HG03103 (cell line): Measurements from ENCODE around the gene DAAM2.

Source experiments
- ATAC-seq: cut with Tn5 transposase; IDR thresholded peaks from one replicate; pipeline ENCODE4 v1.9.1; 2021; ENCODE audit warnings: low read depth; ENCODE audit not compliant: unreplicated experiment

Gene DAAM2

DNA sequence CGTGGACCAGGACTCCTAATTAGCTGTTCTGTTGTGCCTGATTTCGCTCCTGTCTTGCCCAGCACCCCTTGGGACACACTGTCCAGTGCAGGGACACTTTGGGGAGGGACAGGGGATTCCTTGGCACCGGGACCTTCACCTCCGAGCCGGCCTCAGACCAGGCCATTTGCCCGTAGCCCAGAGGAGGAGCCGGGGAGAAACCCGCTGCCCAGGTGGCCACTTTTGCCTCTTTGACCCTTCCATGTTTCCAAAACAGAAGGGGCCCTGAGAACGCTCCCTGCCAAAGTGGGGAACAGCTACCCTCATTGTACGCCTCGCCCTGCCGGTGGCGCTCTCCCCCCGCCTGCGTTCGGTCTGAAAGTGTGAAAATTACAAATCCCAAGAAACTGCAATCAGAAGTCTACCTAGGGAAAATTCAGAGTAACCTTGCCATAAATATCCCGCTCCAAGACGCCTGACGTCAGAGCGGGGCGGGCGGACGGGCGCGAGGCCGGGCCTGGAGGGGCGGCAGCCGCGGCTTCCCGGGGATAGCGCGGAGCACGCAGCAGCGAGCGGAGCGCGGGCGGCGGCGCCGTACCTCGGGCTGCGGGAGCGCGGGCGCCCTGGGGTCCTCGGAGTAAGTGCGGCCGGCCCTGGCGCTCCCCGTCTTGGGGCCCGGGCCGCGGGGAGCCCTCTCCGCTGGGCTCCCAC is at the start of gene DAAM2:
Gene DAAM2, plus strand, starts transcription at position 527 of the 690 bp plus-strand sequence. CDS start 63,927 bp downstream, outside the sequence.
- no peak for ATAC-seq

DNA sequence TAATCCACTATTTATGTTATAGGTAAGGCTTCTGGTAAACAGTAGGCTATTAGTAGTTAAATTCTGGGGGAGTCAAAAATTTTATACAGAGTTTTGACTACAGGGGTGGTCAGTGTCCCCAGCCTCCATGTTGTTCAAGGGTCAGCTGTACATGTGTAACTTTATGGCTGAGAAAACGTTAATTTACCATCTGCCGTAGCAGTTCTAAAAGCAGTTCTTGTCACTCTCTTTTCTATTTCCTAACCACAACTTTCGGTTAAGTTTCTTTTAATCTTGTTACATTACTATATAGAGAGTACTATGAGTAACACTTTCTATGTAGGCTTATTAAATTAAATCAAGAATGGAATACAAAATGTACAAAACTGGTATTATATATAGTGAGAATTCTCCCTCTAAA is 45.4 kb upstream of the DAAM2 start:
- no peak for ATAC-seq

DNA sequence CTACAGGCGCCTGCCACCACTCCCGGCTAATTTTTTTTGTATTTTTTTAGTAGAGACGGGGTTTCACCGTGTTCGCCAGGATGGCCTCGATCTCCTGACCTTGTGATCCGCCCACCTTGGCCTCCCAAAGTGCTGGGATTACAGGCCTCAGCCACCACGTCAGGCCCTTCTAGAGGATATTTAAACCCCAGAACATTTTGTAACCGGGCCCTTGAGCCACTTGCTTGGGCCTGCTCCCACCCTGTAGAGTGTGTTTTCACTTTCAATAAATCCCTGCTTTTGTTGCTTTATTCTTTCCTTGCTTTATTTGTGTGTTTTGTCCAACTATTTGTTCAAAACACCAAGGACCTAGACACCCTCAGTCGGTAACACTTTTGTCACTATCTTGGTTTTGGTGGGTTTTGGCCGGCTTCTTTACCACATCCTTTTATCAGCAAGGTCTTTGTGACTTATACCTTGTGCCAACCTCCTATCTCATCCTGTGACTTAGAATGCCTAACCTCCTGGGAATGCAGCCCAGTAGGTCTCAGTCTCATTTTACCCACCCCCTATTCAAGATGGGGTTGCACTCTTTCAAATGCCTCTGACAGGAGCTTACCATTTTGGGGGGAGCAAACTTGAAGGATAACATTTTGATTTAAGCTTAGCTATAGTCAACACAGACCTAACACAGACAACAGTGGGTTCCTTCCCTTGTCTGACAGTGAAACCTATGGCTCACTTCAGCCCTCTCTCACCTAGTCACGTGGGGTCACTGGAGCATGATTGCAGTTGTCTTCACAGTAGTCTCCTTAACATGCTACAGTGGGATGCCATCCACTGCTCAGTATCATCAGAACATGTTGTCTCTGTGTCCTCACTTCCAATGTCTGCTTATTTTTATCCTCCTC is 39.1 kb upstream of the DAAM2 start:
- ATAC-seq = no peak

DNA sequence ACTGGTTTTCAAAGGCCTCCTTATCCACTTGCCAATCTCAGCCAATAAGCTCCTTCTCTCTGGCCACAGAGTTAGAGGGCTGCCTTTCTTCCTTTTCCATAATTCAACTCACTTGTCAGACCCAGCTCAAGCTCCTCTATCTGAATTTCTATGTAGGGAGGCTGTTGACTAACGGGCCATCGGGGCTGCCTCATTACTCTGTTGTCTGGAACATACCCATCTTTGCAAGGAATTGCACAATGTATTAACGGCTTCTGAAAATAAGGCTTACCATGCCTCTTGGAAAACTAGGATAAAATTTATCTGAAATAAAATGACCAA is 38.5 kb upstream of the DAAM2 start:
- ATAC-seq = no peak

GRCh38 chr6:39754514-39755115 is 37.6 kb upstream of the DAAM2 start:
- ATAC-seq = no peak

GRCh38 chr6:39755231-39755630 is 36.9 kb upstream of the DAAM2 start:
- no peak for ATAC-seq

- ATAC-seq = no peak
These were observed 35.6 kb upstream of the DAAM2 start for GRCh38 chr6:39756582-39756981.

DNA sequence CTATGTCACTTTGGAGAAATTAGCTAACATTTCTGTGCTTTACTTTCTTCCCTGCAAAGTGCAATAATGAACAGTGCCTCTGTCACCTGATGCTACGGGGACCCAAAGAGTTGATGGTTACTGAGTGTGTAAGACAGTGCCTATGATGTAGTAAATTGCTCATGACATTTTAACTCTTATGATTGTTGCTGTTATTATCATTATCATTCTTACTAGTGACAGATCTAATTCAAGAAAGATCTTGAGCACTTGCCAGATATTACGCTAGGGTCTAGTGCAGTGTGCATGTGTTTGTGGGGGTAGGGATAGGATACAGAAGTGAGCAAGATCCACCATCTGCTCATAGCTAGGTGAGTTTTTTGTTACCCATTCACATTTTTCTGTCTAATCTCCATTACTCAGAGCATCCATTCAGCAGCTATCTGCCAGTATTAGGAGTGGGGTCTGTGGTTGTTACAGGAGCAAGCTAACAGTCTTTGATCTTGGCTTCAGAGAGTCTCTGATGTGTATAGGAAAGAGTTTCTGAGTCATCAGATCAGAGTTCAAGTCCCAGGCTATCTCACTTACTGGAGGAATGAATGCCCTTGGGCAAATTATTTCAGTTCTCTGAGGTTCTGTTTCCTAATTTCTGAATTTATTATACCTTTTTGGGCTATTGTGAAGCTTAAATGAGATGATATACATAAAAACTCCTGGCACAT is 33.1 kb upstream of the DAAM2 start:
- ATAC-seq = no peak

- no peak for ATAC-seq
These were observed 31.8 kb upstream of the DAAM2 start for GRCh38 chr6:39760226-39760952.

DNA sequence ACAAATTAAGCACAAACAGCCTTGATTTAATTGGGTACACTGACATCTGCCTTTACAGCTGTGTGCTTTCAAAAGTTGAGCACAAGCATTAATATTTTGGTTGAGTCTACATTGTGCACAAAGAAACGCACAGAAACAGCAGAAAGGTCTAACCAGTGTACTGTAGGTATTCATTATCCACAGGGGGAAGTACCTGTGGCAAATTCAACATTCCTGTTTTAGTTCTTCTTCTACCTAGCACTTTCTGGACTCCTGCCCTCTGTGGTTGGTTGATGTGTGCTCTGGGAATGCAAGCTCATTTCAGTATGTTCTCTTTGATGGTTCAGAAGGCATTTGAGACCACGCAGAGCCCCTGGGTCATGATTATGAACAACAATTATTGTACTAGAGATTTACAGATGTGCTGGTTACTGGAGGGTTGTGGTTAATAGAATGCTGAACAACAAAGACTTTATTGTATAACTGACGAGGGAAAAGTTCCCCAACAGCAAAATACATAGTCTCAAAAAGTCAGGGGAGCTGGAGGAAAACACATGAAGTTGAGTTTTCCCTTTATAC is 26.6 kb upstream of the DAAM2 start:
- no peak for ATAC-seq

DNA sequence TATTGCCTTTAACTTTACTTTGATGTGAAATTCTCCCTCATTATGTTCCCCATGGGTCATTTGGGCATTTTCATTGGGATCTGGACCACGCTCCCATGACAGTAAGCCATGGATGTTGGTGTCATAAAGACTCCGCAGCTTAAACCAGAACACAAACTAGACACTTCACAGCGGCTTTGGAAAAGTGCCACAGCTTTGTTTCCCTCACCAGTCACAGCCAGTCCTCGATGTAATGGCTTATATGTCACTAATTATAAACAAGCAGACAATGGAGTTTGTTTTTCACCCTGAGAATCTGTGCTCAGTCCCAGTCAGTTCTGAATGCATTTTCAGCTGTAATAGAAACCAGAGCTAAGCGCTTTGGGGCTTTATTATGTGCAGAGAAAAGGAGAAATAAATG is 23.2 kb upstream of the DAAM2 start:
- no peak for ATAC-seq

DNA sequence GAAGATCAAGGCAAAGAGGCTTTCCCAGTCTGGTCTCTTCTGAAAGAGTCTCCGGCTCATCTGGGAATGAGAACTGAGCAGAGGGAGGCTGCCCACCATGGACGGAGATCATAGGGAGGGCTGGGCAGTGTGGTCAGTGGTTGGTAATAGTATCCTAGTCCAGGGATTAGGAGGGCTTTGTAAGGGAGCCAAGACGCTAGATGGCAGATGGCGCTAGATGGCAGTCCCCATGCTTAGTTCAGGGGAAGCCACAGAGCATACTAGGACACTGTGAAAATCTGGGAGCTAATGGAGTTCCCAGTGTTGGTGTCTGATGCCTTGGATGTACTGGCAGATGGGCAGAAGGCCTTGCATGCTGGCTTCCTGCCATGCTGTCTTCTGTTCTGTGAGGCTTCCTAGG is 21.7 kb upstream of the DAAM2 start:
- no peak for ATAC-seq

- ATAC-seq = no peak
These were observed 19.5 kb upstream of the DAAM2 start for GRCh38 chr6:39772559-39773273.

DNA sequence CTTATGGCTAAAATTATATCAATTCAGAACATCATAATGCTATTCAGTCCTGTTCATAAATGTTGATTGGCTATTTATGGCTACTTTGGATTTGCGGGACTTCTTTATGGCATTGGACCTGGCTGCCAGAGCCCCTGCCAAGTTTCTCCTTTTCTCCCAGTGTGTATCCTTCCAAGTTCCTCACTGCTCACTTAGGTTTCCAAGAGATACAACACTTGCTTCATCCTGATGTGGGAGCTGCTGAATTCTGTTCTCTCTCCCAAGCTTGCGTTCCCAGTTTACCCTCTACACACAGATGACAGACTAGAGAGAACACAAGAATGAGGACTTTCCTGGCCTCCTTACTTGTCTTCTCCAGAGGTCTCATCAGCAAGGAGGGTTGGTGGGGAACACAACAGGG is 18.4 kb upstream of the DAAM2 start:
- ATAC-seq = no peak

- no peak for ATAC-seq
These were observed 15.6 kb upstream of the DAAM2 start for GRCh38 chr6:39776581-39776980.

GRCh38 chr6:39777218-39777617 is 15.0 kb upstream of the DAAM2 start:
- ATAC-seq = no peak

- ATAC-seq = no peak
These were observed 14.5 kb upstream of the DAAM2 start for GRCh38 chr6:39777661-39778060.

- ATAC-seq = no peak
These were observed 13.5 kb upstream of the DAAM2 start for GRCh38 chr6:39778581-39779255.

DNA sequence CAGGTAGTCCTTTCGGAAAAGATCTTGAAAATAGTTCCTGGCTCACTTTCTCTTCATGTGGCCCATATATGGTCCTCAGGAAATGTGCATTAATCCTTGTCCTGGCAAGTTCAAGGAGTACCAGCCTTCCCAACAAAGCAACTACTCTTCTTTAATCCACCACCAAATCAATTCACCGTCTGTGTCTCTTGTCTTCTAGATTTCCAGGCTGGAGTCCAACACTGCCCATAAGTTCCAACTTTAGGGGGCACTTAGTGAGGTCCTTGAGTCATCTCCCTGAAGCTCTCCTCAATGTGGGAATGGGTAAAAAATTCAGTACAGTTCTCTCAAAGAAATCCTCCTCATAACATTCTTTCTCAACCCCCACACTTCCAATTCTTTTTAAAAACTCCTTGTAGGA is 6.9 kb upstream of the DAAM2 start:
- no peak for ATAC-seq
